Activated effector memory CD4-positive, alpha-beta T cell treated with Interleukin-2 at 50 U/mL for 16 hours (primary cell): Measurements from ENCODE around the gene SCRN2.
A peak's percentile ranks its signal among the peaks of the same experiment; 100 is the strongest.

Experiments used
- DNase-seq: peaks from one replicate; pipeline ENCODE4 v3.0.0-alpha.2; 2020

SCRN2 gene

DNA sequence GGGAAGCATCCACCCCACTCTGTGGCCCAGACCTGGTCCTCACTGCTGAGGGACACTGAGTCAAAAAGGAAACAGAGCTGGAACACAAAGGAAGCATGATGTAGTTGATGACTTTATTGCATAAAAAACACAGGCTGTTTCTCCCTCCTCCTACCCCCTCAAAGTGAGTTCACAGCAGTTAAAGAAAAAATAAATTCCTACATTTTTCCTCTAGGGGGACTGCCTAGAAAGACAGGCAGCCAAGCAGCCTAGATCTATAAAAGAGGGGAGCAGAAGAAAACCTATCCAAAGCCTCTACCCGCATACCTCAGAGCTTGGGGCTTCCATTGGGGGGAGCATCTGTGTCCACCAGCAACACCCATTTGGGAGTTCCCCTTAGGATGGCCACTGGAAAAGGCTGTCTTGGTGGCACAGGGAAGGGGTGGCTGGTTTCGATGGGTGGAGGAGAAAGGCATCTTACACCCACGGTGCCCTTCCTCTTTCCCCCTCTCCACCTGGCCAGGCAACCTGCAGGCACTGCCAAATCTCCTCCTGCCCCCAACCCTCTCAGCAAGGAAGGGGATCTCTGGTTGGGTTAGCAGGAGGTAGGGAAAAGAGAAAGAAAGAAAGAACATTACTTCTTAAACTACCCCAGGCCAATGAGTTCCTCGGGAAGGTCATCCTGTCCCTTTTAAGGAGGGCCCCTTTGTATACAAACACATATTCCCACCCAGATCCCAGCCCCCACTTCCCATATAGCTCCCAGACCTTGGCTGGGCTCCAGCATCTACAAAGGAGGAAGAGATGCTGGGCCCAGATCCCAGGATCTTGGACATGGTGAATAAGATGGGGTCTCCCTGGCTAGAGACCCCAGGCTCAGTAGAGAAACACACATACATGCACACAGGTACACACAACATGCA, 4.0 kb upstream of the SCRN2 start:
- DNase-seq = no peak

DNA sequence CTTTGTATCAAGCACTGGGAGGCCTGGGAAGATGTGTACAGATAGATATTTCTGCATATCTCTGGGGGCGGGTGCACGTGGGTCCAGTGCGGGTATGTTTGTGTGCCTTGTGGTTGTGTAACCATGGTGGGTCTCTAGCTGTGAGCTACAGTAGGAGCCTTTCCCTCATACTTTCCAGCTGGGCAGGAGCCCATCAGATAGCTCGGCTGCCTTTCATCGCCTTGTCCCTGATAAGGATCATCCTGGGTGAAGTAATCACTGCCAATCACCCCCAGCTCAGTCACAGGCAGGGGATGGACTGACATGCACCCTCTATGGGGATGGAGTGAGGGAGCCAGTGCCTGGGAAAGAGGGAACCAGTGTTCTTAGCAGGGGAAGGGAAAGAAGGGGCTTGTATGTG, 3.2 kb upstream of the SCRN2 start:
- DNase-seq = no peak

DNA sequence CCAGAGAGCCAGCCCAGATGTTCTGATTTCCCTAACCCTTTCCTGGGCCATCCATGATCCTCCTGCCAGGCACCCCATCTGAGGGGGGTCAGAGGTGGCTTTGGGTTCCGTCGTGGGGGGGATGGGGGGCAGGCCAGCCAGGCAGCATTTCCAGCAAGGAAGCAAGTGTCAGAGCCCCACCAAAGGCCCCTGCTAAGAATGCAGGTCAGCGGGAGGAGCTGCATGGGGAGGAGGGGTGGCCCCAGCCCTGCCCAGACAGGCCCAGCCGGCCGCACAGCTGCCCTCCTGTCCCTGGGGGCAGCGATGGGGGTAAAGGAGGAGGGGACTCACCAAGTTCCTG, 2.3 kb upstream of the SCRN2 start:
- no peak for DNase-seq

DNA sequence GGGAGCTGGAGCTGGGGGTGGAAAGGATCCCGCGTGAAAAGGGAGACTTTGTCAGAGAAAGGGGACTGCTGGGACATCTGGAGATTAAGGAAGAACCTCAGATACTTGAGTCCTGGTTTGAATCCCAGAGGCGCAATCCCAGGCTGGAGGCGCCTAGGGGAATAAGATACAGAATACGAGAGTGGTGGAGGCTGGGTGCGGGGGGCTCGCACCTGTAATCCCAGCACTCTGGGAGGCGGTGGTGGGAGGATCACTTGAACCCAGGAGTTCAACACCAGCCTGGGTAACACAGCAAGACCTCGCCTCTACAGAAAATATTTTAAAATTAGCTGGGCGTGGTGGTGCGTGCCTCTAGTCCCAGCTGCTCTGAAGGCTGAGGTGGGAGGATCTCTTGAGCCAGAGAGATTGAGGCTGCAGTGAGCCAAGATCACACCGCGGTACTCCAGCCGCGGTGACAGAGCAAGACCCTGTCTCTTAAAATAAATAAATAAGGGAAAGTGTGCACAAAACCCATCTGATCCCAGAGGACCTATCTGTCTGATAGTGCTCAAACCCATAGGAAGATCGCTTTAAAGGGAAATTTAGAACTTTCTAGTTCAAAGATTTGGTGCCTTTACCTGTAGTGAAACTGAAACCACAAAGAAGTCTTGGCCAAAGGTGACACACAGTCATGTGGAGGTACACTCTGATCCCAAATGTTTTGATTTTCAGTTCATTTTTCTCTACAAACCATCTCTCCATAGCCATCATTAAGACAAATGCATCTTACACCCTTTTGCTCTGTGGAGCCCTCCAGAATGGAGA, 617 bp upstream of the SCRN2 start:
- DNase-seq = no peak

DNA sequence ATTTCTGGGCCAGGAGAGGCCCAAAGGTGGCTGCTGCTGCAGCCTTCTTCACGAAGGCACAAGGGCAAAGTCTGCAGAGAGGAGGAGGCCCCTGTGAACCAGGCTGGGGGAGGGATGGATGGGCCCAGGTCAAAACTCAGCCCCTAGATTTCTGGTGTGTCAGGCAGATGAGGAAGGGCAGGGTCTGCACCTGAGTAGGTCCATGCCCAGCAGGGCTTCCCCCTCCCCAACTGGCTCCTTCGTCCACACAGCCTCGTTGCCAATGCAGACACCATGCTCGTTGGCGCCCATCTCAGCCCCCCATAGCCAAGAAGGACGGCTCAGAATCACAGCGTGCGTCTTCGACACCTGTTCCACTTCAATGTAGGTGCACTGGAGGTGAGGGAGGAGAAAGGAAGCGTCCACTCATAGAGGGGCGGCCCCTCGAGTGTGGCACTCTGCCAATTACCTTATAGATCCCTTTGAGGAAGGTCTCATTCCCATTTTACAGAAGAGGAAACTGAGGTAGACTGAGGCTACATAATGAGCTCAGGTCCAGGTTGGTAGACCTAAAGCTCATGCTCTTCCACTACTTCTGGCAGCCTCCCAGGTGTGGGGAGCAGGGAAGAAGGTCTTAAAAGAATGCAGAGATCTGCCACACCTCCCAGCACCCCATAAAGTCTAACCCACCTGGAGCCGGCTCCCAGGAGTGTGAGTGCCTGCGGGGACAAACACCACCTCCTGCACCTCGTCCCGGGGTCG, 902 bp downstream of the SCRN2 start:
- no peak for DNase-seq

DNA sequence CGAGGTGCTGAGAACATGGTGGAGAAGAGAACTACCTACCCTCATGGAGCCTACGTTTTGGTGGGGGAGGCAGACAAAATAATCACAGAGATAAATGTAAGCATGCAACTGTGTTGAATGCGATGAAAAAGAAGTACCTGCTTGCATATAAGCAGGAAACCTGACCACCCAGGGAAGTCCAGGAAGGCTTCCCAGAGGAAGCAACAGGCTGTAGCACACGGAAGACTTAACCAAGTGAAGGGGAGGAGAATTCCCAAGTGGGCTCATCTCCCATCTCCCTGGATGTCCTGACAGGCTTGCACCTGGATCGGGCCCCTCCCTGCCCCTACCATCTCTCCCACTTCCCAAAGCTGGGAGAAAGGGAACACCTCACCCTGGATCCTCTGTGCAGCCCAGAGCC, 2.0 kb downstream of the SCRN2 start:
- DNase-seq = no peak

DNA sequence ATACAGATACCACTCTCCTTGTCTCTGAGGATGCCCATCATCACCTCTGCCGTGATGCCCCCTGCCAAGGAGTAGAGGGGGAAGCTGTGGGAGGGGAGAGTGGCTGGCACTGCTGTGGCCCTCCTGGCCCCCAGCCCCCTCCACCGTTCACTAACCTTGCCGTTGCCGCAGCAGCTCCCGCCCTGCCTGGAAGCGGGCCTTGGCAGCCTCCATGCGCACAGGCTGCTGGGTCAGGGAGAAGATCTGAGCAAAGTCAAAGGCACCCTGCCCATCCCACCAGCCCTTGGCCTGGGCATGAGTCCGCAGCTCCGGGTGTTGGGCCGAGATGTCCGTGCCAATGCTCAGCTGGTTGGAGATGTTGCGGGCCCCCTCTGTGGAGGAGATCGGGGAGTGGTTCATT, 2.4 kb downstream of the SCRN2 start:
- no peak for DNase-seq

DNA sequence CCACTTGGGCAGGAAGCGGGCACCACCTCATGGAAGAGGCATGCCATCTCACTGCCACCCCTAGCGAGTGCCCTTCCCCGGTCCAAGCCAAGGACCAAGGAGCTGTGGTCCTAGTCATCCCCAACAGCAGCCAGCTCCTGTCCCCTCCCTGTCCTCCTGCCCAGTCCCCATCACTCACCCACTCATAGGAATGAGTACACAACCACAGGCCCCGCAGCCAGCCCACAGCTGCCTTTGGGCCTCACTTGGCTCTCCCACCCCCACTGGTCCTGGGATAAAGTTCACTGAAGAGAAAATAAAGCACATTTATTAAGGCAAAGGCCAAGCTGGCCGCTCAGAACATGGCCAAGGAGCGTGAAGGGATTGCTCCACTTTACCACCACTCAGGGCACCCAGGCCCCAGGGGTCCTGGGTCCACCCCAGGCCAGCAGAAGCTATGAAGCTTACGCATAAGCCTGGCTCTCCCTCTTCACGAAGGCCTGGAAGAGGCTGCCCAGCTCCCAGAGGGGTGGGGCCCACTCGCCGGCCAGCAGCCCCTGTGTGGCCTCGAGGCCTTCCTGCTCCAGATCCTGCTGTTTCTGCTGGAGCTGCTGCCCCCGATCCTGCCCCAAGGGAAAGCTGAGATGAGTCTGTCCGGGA, 3.6 kb downstream of the SCRN2 start:
- no peak for DNase-seq

DNA sequence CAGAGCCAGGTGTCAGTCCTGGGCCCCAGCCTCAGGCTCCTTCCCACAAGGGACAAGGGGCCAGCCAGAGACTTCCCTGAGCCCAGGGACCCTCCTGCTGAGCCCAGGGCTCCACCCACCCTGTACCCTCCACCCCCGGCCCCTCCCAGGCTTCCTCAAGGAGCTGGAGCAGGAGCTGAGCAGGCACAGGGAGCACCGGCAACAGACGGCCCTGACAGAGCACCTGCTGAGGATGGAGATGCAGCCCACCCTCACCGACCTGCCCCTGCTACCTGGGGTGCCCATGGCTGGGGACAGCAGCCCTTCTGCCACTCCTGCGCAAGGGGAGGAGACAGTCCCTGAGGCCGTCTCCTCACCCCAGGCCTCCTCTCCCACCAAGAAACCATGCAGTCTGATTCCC, 4.5 kb downstream of the SCRN2 start:
- no peak for DNase-seq

DNA sequence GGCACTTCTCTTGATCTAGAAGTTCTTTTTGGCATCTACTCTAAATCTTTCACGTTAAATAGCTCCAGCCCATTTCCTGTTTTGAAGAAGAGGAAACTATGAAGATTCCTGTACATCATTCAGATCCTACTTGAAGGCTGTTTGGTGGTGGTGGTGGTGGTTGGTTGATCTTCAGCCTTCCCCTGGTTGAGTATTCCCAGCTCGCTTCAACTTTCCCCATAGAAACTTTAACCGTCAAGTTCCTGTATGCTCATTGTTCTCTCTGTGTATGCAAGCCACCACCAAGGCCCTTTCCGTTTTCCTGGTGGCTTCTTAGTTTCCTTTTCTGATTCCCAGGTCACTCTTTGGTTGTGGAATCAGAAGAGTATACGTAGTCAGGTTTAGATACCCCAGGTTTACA, 6.3 kb downstream of the SCRN2 start:
- no peak for DNase-seq

DNA sequence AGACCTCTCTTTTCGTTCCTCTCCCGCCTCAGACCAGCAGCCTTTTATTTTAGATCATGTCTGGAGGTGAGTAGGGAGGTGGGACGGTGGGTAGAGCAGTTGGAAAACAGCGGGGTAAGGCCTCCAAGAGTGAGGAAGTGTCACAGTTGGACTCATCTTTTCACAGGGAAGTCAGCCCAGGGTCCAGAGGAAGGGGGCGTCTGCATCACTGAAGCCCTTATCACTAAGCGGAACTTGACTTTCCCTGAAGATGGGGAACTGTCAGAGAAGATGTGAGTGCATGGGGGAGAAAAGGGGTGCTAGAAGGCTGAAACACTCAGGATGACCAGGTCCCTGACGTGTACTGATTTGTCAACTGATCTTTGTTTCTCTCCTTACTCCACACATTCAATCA, 9.1 kb downstream of the SCRN2 start:
- no peak for DNase-seq

DNA sequence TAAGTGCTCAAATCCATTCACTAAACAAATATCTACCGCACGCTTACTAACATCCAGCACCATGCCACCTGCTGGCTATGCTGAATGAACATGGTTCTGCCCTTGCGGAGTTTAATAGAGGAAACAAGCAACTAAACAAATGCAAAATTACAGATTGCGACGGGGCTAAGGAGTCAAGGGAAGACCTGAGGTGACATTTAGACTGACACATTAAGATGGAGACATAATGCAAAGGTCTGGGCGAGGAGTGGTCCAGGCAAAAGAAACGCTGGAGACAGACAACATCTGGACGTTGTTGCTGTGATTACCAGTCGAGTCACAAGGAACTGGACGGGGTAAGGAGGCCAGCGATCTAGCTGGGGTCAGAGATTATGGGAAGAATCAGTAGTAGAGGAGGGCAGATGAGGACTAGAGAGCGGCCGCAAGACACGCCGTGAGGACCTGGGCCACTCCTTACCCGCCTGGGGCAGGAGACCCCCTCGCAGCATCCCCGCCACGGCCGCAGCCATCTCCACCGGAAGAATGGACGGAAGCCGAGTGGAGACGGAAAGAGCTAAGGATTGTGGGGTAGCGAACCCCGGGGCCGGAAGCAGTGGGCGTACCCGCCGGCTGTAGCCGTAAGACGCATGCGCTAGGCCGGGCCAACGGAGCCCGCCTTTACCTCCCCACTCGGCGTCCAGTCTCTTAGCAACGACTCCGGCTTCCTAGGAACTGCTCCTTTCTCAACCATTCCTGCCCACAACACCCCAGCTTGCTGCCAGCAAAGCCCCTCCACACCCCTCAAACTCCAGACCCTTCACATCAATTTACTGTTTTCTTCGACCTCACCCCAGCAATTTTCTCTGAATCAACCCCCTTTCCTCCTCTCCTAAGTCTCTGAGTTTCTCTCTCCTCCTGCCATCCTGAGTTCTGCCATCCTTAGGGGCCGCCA, 9.8 kb downstream of the SCRN2 start, which contains the start of the genes LRRC46 and MRPL10:
TSS of gene LRRC46 (plus strand) at position 668 of the 931 bp plus-strand sequence. CDS start 320 bp downstream, outside the sequence.
TSS of gene MRPL10 (minus strand) at position 539 of the 931 bp plus-strand sequence. CDS start at position 509, 30 bp downstream.
- DNase-seq = peak; percentile 89

DNA sequence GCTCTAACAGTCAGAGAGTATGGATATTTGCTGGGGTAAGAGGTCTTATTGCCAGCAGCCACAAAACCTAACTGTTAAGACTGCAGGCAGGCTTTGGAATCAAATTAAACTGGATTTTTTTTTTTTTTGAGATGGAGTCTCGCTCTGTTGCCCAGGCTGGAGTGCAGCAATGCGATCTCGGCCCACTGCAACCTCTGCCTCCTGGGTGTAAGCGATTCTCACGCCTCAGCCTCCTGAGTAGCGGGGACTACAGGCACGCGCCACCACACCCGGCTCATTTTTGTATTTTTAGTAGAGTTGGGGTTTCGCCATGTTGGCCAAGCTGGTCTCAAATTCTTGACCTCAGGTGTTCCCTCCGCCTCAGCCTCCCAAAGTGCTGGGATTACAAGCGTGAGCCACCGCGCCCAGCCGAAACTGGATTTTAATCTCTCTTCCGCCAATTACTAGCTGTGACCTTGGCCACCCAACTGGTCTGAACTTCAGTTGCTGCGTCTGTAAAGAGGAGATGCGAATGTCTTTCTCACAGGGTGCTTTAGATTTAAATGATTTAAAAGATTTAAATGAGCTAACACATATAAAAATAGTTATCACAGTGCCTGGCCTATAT, 10.6 kb downstream of the SCRN2 start:
- DNase-seq = no peak

DNA sequence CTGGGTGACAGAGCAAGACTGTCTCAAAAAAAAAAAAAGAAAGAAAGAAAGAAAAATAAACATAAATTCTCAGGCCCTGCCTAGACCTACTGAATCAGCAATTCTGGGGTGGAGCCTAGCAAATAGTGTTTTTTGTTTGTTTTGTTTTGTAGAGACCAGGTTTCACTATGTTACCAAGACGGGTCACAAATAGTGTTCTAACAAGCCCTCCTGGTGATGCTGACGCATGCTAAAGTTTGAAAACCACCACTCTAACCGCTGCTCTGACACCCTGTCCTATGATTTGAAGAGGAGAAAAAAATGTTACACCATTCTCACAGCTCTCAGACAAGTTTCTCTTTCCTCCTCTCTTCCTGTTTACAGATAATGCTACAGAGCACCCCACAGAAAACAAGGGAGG, 11.2 kb downstream of the SCRN2 start:
- DNase-seq = peak; percentile 33

DNA sequence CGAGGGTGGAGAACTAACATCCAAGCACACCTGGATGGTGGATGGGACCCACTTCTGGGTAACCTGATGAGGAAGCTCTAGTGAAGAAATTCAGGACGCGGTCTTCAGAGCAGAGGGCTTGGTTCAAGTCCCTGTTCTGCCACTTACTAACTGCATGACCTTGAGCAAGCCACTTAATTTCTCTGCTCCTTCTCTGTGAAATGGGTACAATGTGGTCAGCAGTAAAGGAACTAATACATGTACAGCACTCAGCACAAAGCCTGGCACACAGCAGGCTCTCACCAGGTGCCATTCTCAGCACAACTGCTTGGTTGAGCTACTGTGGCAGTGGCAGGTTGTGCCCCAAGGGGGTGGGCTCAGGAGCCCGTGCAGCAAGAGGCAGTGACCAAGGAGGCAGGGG, 17.6 kb downstream of the SCRN2 start:
- no peak for DNase-seq

DNA sequence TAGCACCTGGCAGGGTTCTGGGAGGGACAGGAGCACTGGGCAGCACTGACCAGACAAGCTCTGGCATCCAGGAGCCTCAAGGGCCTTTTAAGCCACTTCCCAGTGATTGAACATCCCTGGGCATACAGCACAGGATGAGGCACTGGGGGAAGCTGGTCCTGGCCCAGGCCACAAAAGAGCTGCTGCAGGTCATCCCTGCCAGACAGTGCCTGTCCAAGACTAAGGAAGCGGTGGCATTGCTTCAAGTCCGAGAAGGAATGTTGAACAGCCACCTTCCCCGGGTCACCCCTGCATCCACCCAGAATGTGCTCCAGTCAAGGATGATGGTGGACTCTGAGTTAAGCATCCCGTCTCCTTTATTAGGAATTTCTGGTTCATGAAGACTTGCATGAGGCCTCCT, 18.3 kb downstream of the SCRN2 start:
- no peak for DNase-seq

DNA sequence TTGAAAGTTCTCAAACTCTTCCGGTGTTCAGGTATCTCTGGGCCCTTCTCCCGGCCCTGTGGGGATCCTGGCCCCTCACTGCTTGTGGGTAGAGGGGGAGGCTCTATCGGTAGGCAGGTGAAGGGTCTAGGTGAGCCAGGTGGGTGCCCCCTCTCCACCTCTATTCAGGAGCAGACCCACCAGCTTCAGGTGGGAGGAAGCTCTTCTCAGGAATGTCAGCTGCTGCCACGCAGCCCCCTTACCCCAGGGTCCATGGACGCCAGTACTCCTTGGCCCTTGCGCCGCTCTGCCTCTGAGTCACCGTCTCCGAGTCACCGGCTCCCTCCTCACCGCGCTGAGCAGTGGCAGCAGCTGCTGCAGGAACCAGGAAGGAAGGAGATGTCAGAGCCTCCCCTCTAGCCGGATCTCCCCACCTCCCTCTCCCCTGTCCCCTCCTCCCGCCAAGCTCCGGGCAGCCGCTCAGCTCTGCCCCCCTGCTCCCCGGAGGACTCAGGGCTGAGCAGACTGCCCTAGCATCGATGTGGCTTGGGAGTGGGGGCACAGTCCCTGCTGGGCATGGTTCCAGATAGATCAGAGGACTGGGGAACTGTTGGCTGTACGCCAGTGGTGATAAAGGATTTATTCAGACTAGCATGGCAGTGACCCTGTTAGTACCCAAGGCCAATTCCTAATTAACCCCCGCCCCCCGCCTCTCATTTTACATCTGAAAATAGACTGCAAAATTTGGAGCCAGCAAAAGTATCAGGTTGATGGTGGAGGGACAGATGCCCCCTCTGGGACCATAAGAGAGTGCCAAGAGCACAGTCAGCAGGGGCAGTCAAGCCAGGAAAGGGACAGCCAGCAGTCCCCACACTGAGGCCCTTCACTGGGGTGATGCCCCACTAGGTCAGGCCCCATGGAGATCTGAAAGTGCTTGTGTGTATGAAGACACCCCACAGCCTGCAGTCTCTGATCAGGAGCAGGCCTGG, 19.4 kb downstream of the SCRN2 start, which contains the start of gene OSBPL7:
TSS of gene OSBPL7 (minus strand) at position 371 of the 968 bp plus-strand sequence. CDS start 1,516 bp downstream, outside the sequence.
- DNase-seq = peak; percentile 74

DNA sequence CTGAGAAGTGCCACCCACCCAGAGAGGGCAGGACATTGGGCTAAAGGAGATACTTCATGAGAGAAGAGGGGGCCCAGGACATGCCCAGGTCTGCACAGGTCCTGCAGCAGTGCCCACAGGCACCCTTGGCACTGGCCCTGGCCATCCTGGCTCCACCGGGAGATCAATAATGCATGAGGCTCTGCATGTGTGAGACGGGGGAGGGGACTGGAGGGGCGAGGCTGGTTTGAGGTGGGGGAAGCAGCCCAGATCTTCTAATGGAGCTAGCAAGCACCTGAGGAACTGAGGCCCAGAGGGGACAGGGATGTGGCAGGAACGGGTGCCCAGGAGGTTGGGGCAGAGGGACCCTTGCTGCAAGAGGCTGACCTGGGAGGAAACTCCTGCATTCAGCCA, 20.0 kb downstream of the SCRN2 start:
- DNase-seq = no peak

DNA sequence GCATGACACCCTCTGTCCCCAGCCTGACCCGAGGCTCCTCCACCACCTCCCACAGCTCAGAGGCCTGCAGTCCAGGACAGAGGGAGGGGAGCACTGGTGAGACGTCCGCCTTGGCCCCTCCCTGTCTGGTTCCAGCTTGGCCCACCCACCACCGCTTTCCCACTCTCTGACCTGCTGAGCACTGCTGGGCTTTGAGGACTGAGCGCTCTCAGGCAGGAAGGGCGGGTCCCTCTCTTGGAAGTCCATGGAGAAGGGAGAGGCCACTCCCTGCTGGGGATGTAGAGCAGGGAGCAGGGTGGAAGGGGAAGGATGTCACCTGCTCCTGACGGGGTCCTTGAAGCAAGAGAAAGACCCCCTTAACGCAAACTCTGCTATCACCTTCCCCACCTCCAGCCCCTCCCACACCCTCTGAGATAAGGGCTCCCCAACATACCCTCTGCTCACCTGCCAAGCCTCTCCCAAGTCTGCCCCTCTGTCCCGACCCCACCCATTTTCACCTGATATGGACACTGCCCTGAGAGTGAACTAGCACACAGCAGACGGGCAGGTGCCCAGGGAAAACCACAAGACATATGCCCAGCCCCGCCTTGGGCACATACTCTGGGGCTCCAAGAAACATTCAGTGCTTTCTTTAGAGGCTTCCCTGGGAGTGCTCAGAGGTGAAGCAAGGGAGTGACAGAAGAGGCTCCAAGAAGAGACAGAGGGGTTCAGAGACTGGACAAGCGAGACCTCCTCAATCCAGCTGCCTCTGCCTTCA, 20.9 kb downstream of the SCRN2 start:
- no peak for DNase-seq
